ENCODE results near the gene TOMM7.

- TF ChIP-seq POLR2A (IDR thresholded peaks at IDR 0.05): no peak
- no peak for TF ChIP-seq CTCF (IDR thresholded peaks at IDR 0.05)
- TF ChIP-seq POLR2AphosphoS5 (IDR thresholded peaks at IDR 0.05): no peak
These were observed 471 bp upstream of the TOMM7 start for GRCh38 chr7:22823142-22823497.

All from stomach (tissue), 4 donors.